HepG2 (cell line): ENCODE measurements around the gene NBPF9.
"Not testable (repeated sequence)": the region's sequence is repeated elsewhere in the genome, so short reads cannot be mapped to it uniquely, and the experiment has no call there.

ENCODE experiments used
- BCL6 ChIP-seq: IDR thresholded peaks from 2 replicates; pipeline ENCODE4 v1.6.1; 2016; ENCODE audit warnings: missing genetic modification reagents, missing compliant biosample characterization
- CEBPZ ChIP-seq: IDR thresholded peaks from 2 replicates; pipeline ENCODE4 v1.6.1; 2012; ENCODE audit warnings: low read length, improper control_type of control experiment
- CTCF ChIP-seq: sonication (generic); formaldehyde crosslinking; IDR thresholded peaks from 2 replicates; pipeline ENCODE4 v1.5.0; 2020; ENCODE audit warnings: mild to moderate bottlenecking, missing genetic modification reagents, moderate library complexity
- MYC ChIP-seq: sonication (generic); formaldehyde crosslinking; IDR thresholded peaks from 2 replicates; pipeline ENCODE4 v1.9.0; 2021; ENCODE audit warnings: missing genetic modification reagents, borderline replicate concordance
- POLR2AphosphoS5 ChIP-seq: IDR thresholded peaks from 2 replicates; pipeline ENCODE4 v1.6.1; 2012; ENCODE audit warnings: low read depth, low read length
- U2AF2 ChIP-seq: fragments of 200-400 bp; formaldehyde crosslinking; IDR thresholded peaks from 2 replicates; pipeline ENCODE4 v1.6.1; 2017; ENCODE audit warnings: low read depth, mild to moderate bottlenecking, low read length

GRCh38 chr1:149123948-149124926 is 20.9 kb upstream of the NBPF9 start:
- TF ChIP-seq POLR2AphosphoS5; MYC; CTCF (CRISPR knock-in tag); CEBPZ; BCL6; U2AF2: not testable (repeated sequence)
